Measurements from ENCODE around the gene RHBDL1. TPM values are rescaled to one million over a fixed set of nuclear protein-coding genes. Genes with fewer than 3 reads are reported as not detected.

RHBDL1 gene
- total and polyA plus RNA-seq, 4 donors: 0.35 to 0.84 (median 0.70) TPM

DNA sequence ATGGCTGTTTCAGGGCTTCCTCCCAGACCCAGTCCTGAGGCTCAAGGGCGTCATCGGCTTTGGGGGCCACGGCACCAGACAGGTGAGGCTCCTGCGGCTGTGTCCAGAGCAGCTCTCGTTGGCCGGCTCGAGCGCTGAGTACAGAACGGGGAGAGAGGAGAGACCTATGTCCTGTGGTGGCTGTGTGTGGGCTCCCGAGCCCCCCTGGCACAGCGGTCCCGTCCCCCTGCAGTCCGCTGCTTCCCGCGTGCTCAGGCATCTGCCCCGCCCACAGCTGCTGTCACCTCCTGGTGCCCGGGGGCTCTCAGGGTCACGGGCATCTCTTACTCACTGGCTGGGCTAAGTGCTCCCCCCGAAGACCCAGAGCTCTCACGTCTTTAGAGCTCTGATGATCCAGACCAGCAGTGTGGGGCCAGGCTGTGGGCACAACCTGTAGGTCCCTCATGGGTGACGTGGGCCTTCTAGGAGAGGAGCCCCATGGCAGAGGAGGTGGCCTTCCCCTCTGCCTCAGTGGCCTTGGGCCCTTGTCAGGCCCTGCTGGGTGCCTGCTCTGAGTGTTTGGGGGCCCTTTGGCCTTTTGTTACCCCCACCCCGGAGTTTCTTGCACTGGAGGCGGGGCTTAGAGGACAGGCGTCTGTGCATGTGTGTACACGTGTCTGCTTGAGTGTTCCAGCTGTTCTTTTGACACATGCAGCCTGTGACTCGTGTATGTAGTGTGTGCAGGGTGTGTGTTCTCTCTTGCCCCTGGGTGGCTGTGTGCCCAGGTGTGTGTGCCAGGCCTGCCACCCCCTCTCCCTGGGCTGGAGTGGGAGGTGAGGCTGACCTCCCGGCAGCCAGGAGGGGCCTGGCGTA, 22.8 kb upstream of the RHBDL1 start:
- Histone ChIP-seq H3K4me3 (ENCODE audit: low read depth in 1 of 3, low read length in 3 of 3) (no peak overlapping the region), H3K36me3 (ENCODE audit: control insufficient read depth in 4 of 4, insufficient read depth in 3 of 4, low read depth in 1 of 4, low read length in 3 of 4) (peaks cover 0 to 5% (median 1%) of the 10 kb centered on the region in 4 donors)
- 93% methylated on average over 28 of the region's 28 CpGs for WGBS

DNA sequence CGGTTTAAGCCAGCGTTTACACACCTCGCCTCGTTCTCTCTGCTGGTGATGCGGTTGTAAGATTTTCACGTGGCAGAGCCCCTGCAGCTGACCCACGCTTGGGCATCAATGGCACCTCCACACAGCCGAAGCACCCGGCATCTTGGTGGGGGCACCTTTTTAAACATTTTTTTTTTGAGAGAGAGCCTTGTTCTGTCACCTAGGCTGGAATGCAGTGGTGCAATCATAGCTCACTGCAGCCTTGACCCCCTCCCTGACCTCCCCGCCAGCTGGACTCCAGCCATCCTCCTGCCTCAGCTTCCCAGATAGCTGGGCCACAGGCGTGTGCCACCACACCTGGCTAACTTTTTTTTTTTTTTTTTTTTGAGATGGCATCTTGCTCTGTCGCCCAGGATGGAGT, 21.4 kb upstream of the RHBDL1 start:
- Histone ChIP-seq H3K36me3 (ENCODE audit: control insufficient read depth in 4 of 4, insufficient read depth in 3 of 4, low read depth in 1 of 4, low read length in 3 of 4) (peaks cover 0 to 5% (median 1%) of the 10 kb centered on the region in 4 donors), H3K27ac (ENCODE audit: low read depth in 1 of 2, low read length in 2 of 2) (no peak overlapping the region), H3K4me3 (ENCODE audit: low read depth in 1 of 3, low read length in 3 of 3) (no peak overlapping the region), H3K4me1 (ENCODE audit: control insufficient read depth in 4 of 4, insufficient read depth in 4 of 4, low read length in 3 of 4) (peaks cover 0 to 17% (median 8%) of the 10 kb centered on the region in 4 donors), H3K9ac (ENCODE audit: low read depth in 1 of 2, low read length in 2 of 2) (no peak overlapping the region), H3K27me3 (ENCODE audit: control insufficient read depth in 4 of 4, insufficient read depth in 4 of 4, low read length in 3 of 4) (no peaks in the 10 kb centered on the region), H3K9me3 (ENCODE audit: control insufficient read depth in 4 of 4, low read length in 3 of 4) (no peaks in the 10 kb centered on the region)
- 90% methylated on average over 12 of the region's 12 CpGs for WGBS
- DNase-seq (ENCODE audit: low spot score): no peak
- TF ChIP-seq JUND (IDR thresholded peaks at IDR 0.05) (no peak), HNF4A (conservative IDR thresholded peaks at IDR 0.05) (no peak), YY1 (IDR thresholded peaks at IDR 0.05) (no peak), CTCF (IDR thresholded peaks at IDR 0.05; ENCODE audit: low read depth, low read length, missing input control) (no peak), FOXA2 (IDR thresholded peaks at IDR 0.05) (no peak), GABPA (IDR thresholded peaks at IDR 0.05 in 1 of 2, conservative IDR thresholded peaks at IDR 0.05 in 1 of 2) (no peak), RAD21 (IDR thresholded peaks at IDR 0.05) (no peak), NR2F2 (IDR thresholded peaks at IDR 0.05) (no peak), TAF1 (conservative IDR thresholded peaks at IDR 0.05) (no peak), HNF4G (IDR thresholded peaks at IDR 0.05) (no peak)
- TF ChIP-seq, protein P1, sequence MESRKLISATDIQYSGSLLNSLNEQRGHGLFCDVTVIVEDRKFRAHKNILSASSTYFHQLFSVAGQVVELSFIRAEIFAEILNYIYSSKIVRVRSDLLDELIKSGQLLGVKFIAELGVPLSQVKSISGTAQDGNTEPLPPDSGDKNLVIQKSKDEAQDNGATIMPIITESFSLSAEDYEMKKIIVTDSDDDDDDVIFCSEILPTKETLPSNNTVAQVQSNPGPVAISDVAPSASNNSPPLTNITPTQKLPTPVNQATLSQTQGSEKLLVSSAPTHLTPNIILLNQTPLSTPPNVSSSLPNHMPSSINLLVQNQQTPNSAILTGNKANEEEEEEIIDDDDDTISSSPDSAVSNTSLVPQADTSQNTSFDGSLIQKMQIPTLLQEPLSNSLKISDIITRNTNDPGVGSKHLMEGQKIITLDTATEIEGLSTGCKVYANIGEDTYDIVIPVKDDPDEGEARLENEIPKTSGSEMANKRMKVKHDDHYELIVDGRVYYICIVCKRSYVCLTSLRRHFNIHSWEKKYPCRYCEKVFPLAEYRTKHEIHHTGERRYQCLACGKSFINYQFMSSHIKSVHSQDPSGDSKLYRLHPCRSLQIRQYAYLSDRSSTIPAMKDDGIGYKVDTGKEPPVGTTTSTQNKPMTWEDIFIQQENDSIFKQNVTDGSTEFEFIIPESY (IDR thresholded peaks at IDR 0.05): no peak
- TF ChIP-seq, protein P2, sequence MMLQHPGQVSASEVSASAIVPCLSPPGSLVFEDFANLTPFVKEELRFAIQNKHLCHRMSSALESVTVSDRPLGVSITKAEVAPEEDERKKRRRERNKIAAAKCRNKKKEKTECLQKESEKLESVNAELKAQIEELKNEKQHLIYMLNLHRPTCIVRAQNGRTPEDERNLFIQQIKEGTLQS (IDR thresholded peaks at IDR 0.05): no peak

More for the DNA sequence above, 22.8 kb upstream of the RHBDL1 start:
- no peak overlapping the region for H3K9ac ChIP-seq (ENCODE audit: low read depth in 1 of 2, low read length in 2 of 2)
- H3K4me1 ChIP-seq (ENCODE audit: control insufficient read depth in 4 of 4, insufficient read depth in 4 of 4, low read length in 3 of 4): peaks cover 0 to 27% (median 14%) of the 10 kb centered on the region in 4 donors
- no peaks in the 10 kb centered on the region for H3K9me3 ChIP-seq (ENCODE audit: control insufficient read depth in 4 of 4, low read length in 3 of 4)
- no peaks in the 10 kb centered on the region for H3K27me3 ChIP-seq (ENCODE audit: control insufficient read depth in 4 of 4, insufficient read depth in 4 of 4, low read length in 3 of 4)
- no peak overlapping the region for H3K27ac ChIP-seq (ENCODE audit: low read depth in 1 of 2, low read length in 2 of 2)
- TF ChIP-seq JUND (IDR thresholded peaks at IDR 0.05) (no peak), YY1 (IDR thresholded peaks at IDR 0.05) (no peak), HNF4A (conservative IDR thresholded peaks at IDR 0.05) (no peak), FOXA1 (IDR thresholded peaks at IDR 0.05) (no peak), HNF4G (IDR thresholded peaks at IDR 0.05) (no peak), SP1 (IDR thresholded peaks at IDR 0.05) (no peak), TAF1 (conservative IDR thresholded peaks at IDR 0.05) (no peak), GABPA (IDR thresholded peaks at IDR 0.05 in 1 of 2, conservative IDR thresholded peaks at IDR 0.05 in 1 of 2) (no peak), CTCF (IDR thresholded peaks at IDR 0.05; ENCODE audit: low read depth, low read length, missing input control) (no peak), EGR1 (IDR thresholded peaks at IDR 0.05; ENCODE audit: low read depth in 2 of 2) (no peak)
- TF ChIP-seq, protein P2 (IDR thresholded peaks at IDR 0.05): no peak
- TF ChIP-seq, protein P3, sequence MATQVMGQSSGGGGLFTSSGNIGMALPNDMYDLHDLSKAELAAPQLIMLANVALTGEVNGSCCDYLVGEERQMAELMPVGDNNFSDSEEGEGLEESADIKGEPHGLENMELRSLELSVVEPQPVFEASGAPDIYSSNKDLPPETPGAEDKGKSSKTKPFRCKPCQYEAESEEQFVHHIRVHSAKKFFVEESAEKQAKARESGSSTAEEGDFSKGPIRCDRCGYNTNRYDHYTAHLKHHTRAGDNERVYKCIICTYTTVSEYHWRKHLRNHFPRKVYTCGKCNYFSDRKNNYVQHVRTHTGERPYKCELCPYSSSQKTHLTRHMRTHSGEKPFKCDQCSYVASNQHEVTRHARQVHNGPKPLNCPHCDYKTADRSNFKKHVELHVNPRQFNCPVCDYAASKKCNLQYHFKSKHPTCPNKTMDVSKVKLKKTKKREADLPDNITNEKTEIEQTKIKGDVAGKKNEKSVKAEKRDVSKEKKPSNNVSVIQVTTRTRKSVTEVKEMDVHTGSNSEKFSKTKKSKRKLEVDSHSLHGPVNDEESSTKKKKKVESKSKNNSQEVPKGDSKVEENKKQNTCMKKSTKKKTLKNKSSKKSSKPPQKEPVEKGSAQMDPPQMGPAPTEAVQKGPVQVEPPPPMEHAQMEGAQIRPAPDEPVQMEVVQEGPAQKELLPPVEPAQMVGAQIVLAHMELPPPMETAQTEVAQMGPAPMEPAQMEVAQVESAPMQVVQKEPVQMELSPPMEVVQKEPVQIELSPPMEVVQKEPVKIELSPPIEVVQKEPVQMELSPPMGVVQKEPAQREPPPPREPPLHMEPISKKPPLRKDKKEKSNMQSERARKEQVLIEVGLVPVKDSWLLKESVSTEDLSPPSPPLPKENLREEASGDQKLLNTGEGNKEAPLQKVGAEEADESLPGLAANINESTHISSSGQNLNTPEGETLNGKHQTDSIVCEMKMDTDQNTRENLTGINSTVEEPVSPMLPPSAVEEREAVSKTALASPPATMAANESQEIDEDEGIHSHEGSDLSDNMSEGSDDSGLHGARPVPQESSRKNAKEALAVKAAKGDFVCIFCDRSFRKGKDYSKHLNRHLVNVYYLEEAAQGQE (IDR thresholded peaks at IDR 0.05): no peak
- no peak for DNase-seq (ENCODE audit: low spot score)

Measured in liver (tissue), 9 donors.